ENCODE measurements around the gene IRF3. TPM values are rescaled to one million over a fixed set of nuclear protein-coding genes. Genes with fewer than 3 reads are reported as not detected.

The IRF3 gene
- total and polyA plus RNA-seq, 2 donors (not counting 1 experiment from before 2014, with no cell fraction given) = 233 to 262 TPM

DNA sequence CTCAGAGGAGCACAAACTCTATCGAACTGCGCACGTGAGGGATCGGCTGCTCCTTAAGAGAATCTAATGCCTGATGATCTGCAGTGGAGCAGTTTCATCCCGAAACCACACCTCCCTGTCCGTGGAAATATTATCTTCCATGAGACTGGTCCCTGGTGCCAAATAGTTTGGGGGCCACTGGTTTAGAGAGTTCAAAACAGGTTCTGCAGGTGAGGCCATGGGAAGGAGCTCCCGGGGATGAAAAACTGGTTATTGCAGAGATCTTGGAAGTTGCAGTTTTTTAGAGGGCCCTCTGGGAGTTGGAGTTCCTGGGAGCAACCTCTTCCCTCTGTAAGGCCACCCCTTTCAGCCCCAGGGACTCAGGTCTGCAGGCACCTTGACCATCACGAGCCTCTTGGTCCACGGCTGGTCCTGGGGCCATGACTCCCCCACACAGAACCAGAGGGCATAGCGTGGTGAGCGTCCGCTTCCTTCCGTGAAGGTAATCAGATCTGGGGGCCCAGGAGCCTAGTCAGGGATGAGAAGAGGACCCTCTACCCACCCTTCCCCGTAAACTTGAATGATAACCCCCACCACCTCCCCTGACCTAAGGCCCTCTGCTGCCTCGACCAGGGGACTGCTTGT is 5.2 kb downstream of the IRF3 start:
- H4K20me1 ChIP-seq (ENCODE audit: control insufficient read depth, insufficient read depth, low read length, poor library complexity, severe bottlenecking) = peaks cover 79% of the 10 kb centered on the region
- Mint-ChIP-seq H3K9me3 (ENCODE audit: insufficient read depth) (no peaks in the 10 kb centered on the region), H3K27me3 (no peaks in the 10 kb centered on the region), H3K4me1 (peaks cover 21% of the 10 kb centered on the region), H3K4me3 (no peak overlapping the region), H3K27ac (no peak overlapping the region)
- no peak overlapping the region for H2AFZ ChIP-seq (ENCODE audit: insufficient read depth, low read depth, low read length, poor library complexity, severe bottlenecking)
- H3K27ac ChIP-seq (ENCODE audit: low read length in 2 of 2) = no peak overlapping the region
- ATAC-seq (ENCODE audit: low read depth) (no peak), DNase-seq (no peak)
- H3K4me3 ChIP-seq (ENCODE audit: control extremely low read depth in 1 of 5, extremely low read depth in 1 of 5, insufficient read depth in 1 of 5, low read depth in 2 of 5, low read length in 4 of 5) = no peak overlapping the region
- 100% methylated on average over 14 of the region's 15 CpGs for WGBS (ENCODE audit: insufficient coverage)
- peaks cover 3 to 67% of the 10 kb centered on the region in 2 experiments for H3K36me3 ChIP-seq (replicated peaks in 1 of 2; ENCODE audit: control extremely low read depth in 1 of 2, control insufficient read depth in 1 of 2, extremely low read depth in 1 of 2, insufficient read depth in 2 of 2, low read length in 1 of 2)
- H3K4me1 ChIP-seq (ENCODE audit: control insufficient read depth in 2 of 2, insufficient read depth in 2 of 2, low read length in 2 of 2) = peaks cover 9 to 20% of the 10 kb centered on the region in 2 donors
- intact Hi-C loops (cut with micrococcal nuclease) = no loop called here
- H3K9me3 ChIP-seq (ENCODE audit: control extremely low read depth in 1 of 3, control insufficient read depth in 2 of 3, insufficient read depth in 1 of 3, low read length in 2 of 3) = no peaks in the 10 kb centered on the region
- ChIA-PET POLR2A (interaction anchor here (0.7 kb wide), 2 partner anchors 245 to 706 kb away, joined by 4 to 5 read pairs; partner anchors contain the start of gene BAX), CTCF (no interaction called here)
- H3K79me2 ChIP-seq (ENCODE audit: control insufficient read depth, insufficient read depth, low read length) = peaks cover 35% of the 10 kb centered on the region
- TF ChIP-seq, protein P1, sequence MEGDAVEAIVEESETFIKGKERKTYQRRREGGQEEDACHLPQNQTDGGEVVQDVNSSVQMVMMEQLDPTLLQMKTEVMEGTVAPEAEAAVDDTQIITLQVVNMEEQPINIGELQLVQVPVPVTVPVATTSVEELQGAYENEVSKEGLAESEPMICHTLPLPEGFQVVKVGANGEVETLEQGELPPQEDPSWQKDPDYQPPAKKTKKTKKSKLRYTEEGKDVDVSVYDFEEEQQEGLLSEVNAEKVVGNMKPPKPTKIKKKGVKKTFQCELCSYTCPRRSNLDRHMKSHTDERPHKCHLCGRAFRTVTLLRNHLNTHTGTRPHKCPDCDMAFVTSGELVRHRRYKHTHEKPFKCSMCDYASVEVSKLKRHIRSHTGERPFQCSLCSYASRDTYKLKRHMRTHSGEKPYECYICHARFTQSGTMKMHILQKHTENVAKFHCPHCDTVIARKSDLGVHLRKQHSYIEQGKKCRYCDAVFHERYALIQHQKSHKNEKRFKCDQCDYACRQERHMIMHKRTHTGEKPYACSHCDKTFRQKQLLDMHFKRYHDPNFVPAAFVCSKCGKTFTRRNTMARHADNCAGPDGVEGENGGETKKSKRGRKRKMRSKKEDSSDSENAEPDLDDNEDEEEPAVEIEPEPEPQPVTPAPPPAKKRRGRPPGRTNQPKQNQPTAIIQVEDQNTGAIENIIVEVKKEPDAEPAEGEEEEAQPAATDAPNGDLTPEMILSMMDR (IDR thresholded peaks at IDR 0.05) = no peak
- TF ChIP-seq EZH2 (IDR thresholded peaks at IDR 0.05; ENCODE audit: borderline replicate concordance, insufficient read depth, low read depth, low read length, poor library complexity, severe bottlenecking) = no peak
- H3K27me3 ChIP-seq (replicated peaks in 1 of 4; ENCODE audit: control extremely low read depth in 1 of 4, control insufficient read depth in 3 of 4, insufficient read depth in 4 of 4, low read length in 3 of 4) = no peaks in the 10 kb centered on the region
- H3K9ac ChIP-seq (ENCODE audit: low read length) = no peak overlapping the region
- no peak overlapping the region for H3K4me2 ChIP-seq (replicated peaks; ENCODE audit: low read depth, low read length, poor library complexity, severe bottlenecking)
